ENCODE measurements around the gene ZNF593. TPM values are rescaled to one million over a fixed set of nuclear protein-coding genes. Genes with fewer than 3 reads are reported as not detected.

ZNF593 gene
- polyA plus RNA-seq, 2 donors: 42.3 to 63.3 TPM

Other genes starting within 250 kb of the ZNF593 start
- 1 to 10 TPM; 5.7 to 5.8 TPM for gene PAFAH2, start 171.8 kb upstream of the ZNF593 start, polyA plus RNA-seq
- under 1 TPM; 0.09 to 0.45 TPM for gene EXTL1, start 148.1 kb upstream of the ZNF593 start, polyA plus RNA-seq
- gene SLC30A2, start 123.8 kb upstream of the ZNF593 start, polyA plus RNA-seq: under 1 TPM in 1 of 2 donors, not detected in 1; 0.01 TPM
- gene TRIM63, start 102.3 kb upstream of the ZNF593 start, polyA plus RNA-seq: under 1 TPM; 0.10 to 0.19 TPM
- 1 to 10 TPM; 2.6 to 3.7 TPM for gene PDIK1L, start 58.1 kb upstream of the ZNF593 start, polyA plus RNA-seq
- 1 to 10 TPM in 1 of 2 donors, under 1 TPM in 1; 0.94 to 1.6 TPM for gene FAM110D, start 10.8 kb upstream of the ZNF593 start, polyA plus RNA-seq
- not detected for gene C1orf232, start 945 bp upstream of the ZNF593 start, polyA plus RNA-seq
- under 1 TPM; 0.12 to 0.22 TPM for gene ZNF593OS, start 1.9 kb downstream of the ZNF593 start, polyA plus RNA-seq
- gene CNKSR1, start 7.6 kb downstream of the ZNF593 start, polyA plus RNA-seq: 10 to 100 TPM; 18.7 to 31.9 TPM
- gene CATSPER4, start 20.7 kb downstream of the ZNF593 start, polyA plus RNA-seq: not detected
- 1 to 10 TPM; 5.3 to 5.9 TPM for gene CEP85, start 64.3 kb downstream of the ZNF593 start, polyA plus RNA-seq
- gene SH3BGRL3, start 110.2 kb downstream of the ZNF593 start, polyA plus RNA-seq: 100 to 1,000 TPM; 170 to 299 TPM
- 10 to 100 TPM; 10.1 to 16.0 TPM for gene UBXN11, start 136.7 kb downstream of the ZNF593 start, polyA plus RNA-seq
- gene CD52, start 148.1 kb downstream of the ZNF593 start, polyA plus RNA-seq: 10 to 100 TPM; 17.0 to 20.6 TPM
- gene CRYBG2, start 184.2 kb downstream of the ZNF593 start, polyA plus RNA-seq: 100 to 1,000 TPM; 163 to 275 TPM
- under 1 TPM; 0.28 to 0.51 TPM for gene ZNF683, start 202.8 kb downstream of the ZNF593 start, polyA plus RNA-seq
- gene LIN28A, start 240.9 kb downstream of the ZNF593 start, polyA plus RNA-seq: not detected

Data from esophagus (tissue), 2 donors.